ENCODE measurements around the gene SALL4.
"Not testable (repeated sequence)": the region's sequence is repeated elsewhere in the genome, so short reads cannot be mapped to it uniquely, and the experiment has no call there.

The SALL4 gene

GRCh38 chr20:51745804-51746203 lies 56.5 kb downstream of the SALL4 start:
- DNase-seq (ENCODE audit: low read depth): no peak
- no peak overlapping the region for H3K4me3 ChIP-seq (ENCODE audit: low read length)
- TF ChIP-seq, protein P1, sequence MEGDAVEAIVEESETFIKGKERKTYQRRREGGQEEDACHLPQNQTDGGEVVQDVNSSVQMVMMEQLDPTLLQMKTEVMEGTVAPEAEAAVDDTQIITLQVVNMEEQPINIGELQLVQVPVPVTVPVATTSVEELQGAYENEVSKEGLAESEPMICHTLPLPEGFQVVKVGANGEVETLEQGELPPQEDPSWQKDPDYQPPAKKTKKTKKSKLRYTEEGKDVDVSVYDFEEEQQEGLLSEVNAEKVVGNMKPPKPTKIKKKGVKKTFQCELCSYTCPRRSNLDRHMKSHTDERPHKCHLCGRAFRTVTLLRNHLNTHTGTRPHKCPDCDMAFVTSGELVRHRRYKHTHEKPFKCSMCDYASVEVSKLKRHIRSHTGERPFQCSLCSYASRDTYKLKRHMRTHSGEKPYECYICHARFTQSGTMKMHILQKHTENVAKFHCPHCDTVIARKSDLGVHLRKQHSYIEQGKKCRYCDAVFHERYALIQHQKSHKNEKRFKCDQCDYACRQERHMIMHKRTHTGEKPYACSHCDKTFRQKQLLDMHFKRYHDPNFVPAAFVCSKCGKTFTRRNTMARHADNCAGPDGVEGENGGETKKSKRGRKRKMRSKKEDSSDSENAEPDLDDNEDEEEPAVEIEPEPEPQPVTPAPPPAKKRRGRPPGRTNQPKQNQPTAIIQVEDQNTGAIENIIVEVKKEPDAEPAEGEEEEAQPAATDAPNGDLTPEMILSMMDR (conservative IDR thresholded peaks at IDR 0.05; ENCODE audit: low read depth, low read length): no peak

GRCh38 chr20:51740838-51741237 lies 61.5 kb downstream of the SALL4 start:
- TF ChIP-seq, protein P1 (conservative IDR thresholded peaks at IDR 0.05; ENCODE audit: low read depth, low read length): no peak
- no peak for DNase-seq (ENCODE audit: low read depth)
- H3K4me3 ChIP-seq (ENCODE audit: low read length): no peak overlapping the region

- not testable (repeated sequence) for DNase-seq (ENCODE audit: low read depth)
Observed at GRCh38 chr20:51740308-51740707, 62.0 kb downstream of the SALL4 start.

GRCh38 chr20:51739722-51740249 lies 62.5 kb downstream of the SALL4 start:
- TF ChIP-seq, protein P1 (conservative IDR thresholded peaks at IDR 0.05; ENCODE audit: low read depth, low read length): no peak
- no peak for DNase-seq (ENCODE audit: low read depth)

More at GRCh38 chr20:51740308-51740707, 62.0 kb downstream of the SALL4 start:
- H3K4me3 ChIP-seq (ENCODE audit: low read length): not testable (repeated sequence)

DNA sequence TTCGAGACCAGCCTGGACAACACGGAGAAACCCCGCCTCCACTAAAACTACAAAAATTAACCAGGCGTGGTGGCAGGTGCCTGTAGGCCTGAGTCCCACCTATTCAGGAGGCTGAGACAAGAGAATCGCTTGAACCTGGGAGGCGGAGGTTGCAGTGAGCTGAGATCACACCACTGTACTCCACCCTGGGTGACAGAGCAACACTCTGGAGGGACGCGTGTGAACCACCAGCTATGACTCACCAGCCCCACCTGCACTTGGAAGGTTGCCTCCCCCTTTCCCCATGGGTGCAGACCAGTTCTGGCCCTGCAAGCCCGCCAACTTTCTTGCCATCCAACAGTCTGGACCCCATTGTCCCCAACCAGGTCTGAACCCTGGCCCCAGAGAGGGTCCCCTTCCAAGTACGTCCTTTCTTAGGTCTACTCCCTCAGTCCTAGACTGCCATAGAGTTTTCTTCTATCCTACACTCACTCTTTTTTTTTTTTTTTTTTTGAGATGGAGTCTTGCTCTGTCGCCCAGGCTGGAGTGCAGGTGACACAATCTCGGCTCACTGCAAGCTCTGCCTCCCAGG lies 63.4 kb downstream of the SALL4 start:
- TF ChIP-seq, protein P1 (conservative IDR thresholded peaks at IDR 0.05; ENCODE audit: low read depth, low read length): no peak
- no peak for DNase-seq (ENCODE audit: low read depth)

More at GRCh38 chr20:51739722-51740249, 62.5 kb downstream of the SALL4 start:
- no peak overlapping the region for H3K4me3 ChIP-seq (ENCODE audit: low read length)

DNA sequence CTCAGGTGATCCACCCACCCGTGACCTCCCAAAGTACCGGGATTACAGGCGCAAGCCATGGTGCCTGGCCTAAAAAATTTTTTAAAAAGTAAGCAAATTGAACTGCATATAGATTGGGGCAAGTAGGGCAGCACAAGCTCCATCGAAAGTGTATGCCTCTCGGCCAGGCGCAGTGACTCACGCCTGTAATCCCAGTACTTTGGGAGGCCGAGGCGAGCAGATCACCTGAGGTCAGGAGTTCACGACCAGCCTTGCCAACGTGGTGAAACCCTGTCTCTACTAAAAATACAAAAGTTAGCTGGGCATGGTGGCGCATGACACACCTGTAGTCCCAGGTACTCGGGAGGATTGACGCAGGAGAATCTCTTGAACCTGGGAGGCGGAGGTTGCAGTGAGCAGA lies 64.1 kb downstream of the SALL4 start:
- not testable (repeated sequence) for H3K4me3 ChIP-seq (ENCODE audit: low read length); DNase-seq (ENCODE audit: low read depth)

More for the DNA sequence above, 63.4 kb downstream of the SALL4 start:
- H3K4me3 ChIP-seq (ENCODE audit: low read length): no peak overlapping the region

- no peak overlapping the region for H3K4me3 ChIP-seq (ENCODE audit: low read length)
- DNase-seq (ENCODE audit: low read depth): no peak
- TF ChIP-seq, protein P1 (conservative IDR thresholded peaks at IDR 0.05; ENCODE audit: low read depth, low read length): no peak
Observed at GRCh38 chr20:51736947-51737346, 65.4 kb downstream of the SALL4 start.

- TF ChIP-seq, protein P1 (conservative IDR thresholded peaks at IDR 0.05; ENCODE audit: low read depth, low read length): no peak
Observed at GRCh38 chr20:51735728-51736600, 66.4 kb downstream of the SALL4 start.

More at GRCh38 chr20:51735728-51736600, 66.4 kb downstream of the SALL4 start:
- H3K4me3 ChIP-seq (ENCODE audit: low read length): no peak overlapping the region
- DNase-seq (ENCODE audit: low read depth): no peak

Data from retinal pigment epithelial cell (primary cell).